Spleen (tissue), 11 donors: ENCODE results near the gene MAP3K7CL. TPM values are rescaled to one million over a fixed set of nuclear protein-coding genes. Genes with fewer than 3 reads are reported as not detected.

Experiments
- DNase-seq: peaks from one replicate; pipeline ENCODE4 v3.0.0-alpha.2; 2020
- H3K27ac ChIP-seq, 8 donors: fragments of 200-600 bp; sonication (generic) in 7 of 8; 1 replicate in 4 of 8; 2 replicates in 4 of 8; pipeline versions ENCODE4 v1.5.0 to v1.8.0; 2016 to 2021; ENCODE audit warnings: inconsistent platforms in 4 of 8, mild to moderate bottlenecking in 4 of 8, moderate library complexity in 1 of 8
- H3K27me3 ChIP-seq, 7 donors: fragments of 200-600 bp; sonication (generic) in 6 of 7; replicated peaks in 1 of 7; 1 replicate in 4 of 7; 2 replicates in 3 of 7; pipeline versions ENCODE4 v1.5.0 to v1.8.0; 2016 to 2021; ENCODE audit warnings: inconsistent platforms in 3 of 7, mild to moderate bottlenecking in 1 of 7
- H3K36me3 ChIP-seq, 6 donors: fragments of 200-600 bp; sonication (generic) in 5 of 6; 1 replicate in 4 of 6; 2 replicates in 2 of 6; pipeline versions ENCODE4 v1.5.0 to v1.8.0; 2016 to 2021; ENCODE audit warnings: inconsistent platforms in 2 of 6
- H3K4me1 ChIP-seq, 6 donors: fragments of 200-600 bp; sonication (generic) in 5 of 6; 1 replicate in 3 of 6; 2 replicates in 3 of 6; pipeline versions ENCODE4 v1.5.0 to v1.8.0; 2016 to 2021; ENCODE audit warnings: inconsistent platforms in 3 of 6
- H3K4me3 ChIP-seq, 8 donors: fragments of 200-600 bp; sonication (generic) in 7 of 8; 1 replicate in 4 of 8; 2 replicates in 4 of 8; pipeline versions ENCODE4 v1.5.0 to v1.8.0; 2016 to 2021; ENCODE audit warnings: inconsistent platforms in 4 of 8, mild to moderate bottlenecking in 4 of 8, moderate library complexity in 2 of 8
- H3K9me3 ChIP-seq, 8 donors: fragments of 200-600 bp; sonication (generic) in 7 of 8; 1 replicate in 4 of 8; 2 replicates in 4 of 8; pipeline versions ENCODE4 v1.5.0 to v1.8.0; 2016 to 2021; ENCODE audit warnings: inconsistent platforms in 4 of 8
- CTCF ChIP-seq, 11 experiments: fragments of 200-600 bp in 7 of 11; fragments of 450-650 bp in 4 of 11; sonication (generic) in 4 of 11; IDR thresholded peaks in 8 of 11; conservative IDR thresholded peaks in 3 of 11; 1 replicate in 7 of 11; 2 replicates in 4 of 11; pipeline versions ENCODE4 v1.4.0 to v1.8.0; 2016 to 2021; ENCODE audit warnings: antibody characterized with exemption in 11 of 11, inconsistent platforms in 4 of 11, mild to moderate bottlenecking in 1 of 11
- POLR2A ChIP-seq, 3 donors: fragments of 450-650 bp; IDR thresholded peaks; one replicate each; pipeline ENCODE4 v1.5.1; 2017; ENCODE audit warnings: antibody characterized with exemption in 3 of 3, mild to moderate bottlenecking in 1 of 3
- POLR2AphosphoS5 ChIP-seq, 3 donors: sonication (generic); formaldehyde crosslinking; IDR thresholded peaks; one replicate each; pipeline ENCODE4 v1.5.1; 2017; ENCODE audit warnings: antibody characterized with exemption in 3 of 3
- WGBS, 5 donors: extraction: QIAGEN DNeasy Blood & Tissue Kit in 3 of 5; methylation state at CpG; one replicate each; pipeline versions ENCODE4 v1.1.5 to v1.1.7; 2013 to 2018; 5-methylcytosine and 5-hydroxymethylcytosine counted together
- intact Hi-C: fragments of 100-400 bp; cut with DNase I; formaldehyde crosslinking; loops from one replicate; pipeline ENCODE4 v1.15.0; 2023; ENCODE audit warnings: low total_unique reads
- polyA plus RNA-seq, 3 donors: library from polyadenylated mRNA; stranded (reverse); fragments of 200-250 nt; gene quantifications; one replicate each; pipeline ENCODE4 v1.2.1, GENCODE V29; 2013
- small RNA-seq, 4 donors: library from RNA; depleted of rRNA; stranded (forward); fragments of <200 nt; gene quantifications; one replicate each; pipeline ENCODE3, GENCODE V24; 2016
- total RNA-seq, 7 donors: library from RNA; depleted of rRNA in 3 of 7; stranded (reverse); fragments of >200 nt in 3 of 7; fragmentation: NEBNext Ultra II Directional in 4 of 7; extraction: Animal tissue kit (Norgen Biotek cat#: 25700) in 4 of 7; gene quantifications; one replicate each; pipeline versions ENCODE4 v1.1.0 to v1.2.1, GENCODE V29; 2016 to 2021
- donor health status: healthy with polysubstance abuse.
- donor health status: DM: no; HTN: no; CAD: no; lungs with moderate emphysema.
- donor health status: DM: no; HTN: no; CAD: no.
- donor health status: Bipolar disorder and iron deficiency.
- donor health status: healthy.
- donor health status: DM: no; HTN: no; CAD: no.
- donor health status: DM: yes; HTN: yes; CAD: no.

Gene MAP3K7CL
- total and polyA plus RNA-seq, 10 donors, result 6.9 to 24.3 (median 12.4) TPM

DNA sequence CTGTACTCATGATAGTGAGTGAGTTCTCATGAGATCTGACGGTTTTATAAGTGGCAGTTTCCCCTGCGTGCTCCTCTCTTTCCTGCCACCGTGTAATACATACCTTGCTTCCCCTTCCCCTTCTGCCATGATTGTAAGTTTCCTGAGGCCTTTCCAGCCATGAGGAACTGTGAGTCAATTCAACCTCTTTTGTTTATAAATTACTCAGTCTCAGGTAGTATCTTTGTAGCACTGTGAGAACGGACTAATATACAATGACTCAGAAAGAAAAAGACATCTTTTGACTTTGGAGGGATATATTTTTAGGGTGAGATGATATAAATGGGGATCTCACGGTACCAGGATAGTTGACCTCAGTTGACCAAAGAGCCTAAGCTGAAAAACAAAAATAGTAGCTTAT lies 93.6 kb downstream of the MAP3K7CL start:
- Histone ChIP-seq H3K27me3 (no peaks in the 10 kb centered on the region), H3K9me3 (peaks cover 0 to 8% (median 0%) of the 10 kb centered on the region in 8 donors), H3K36me3 (no peaks in the 10 kb centered on the region), H3K4me3 (no peak overlapping the region), H3K4me1 (peaks cover 0 to 6% (median 0%) of the 10 kb centered on the region in 6 donors), H3K27ac (no peak overlapping the region)
- TF ChIP-seq POLR2A (IDR thresholded peaks at IDR 0.05) (no peak), CTCF (IDR thresholded peaks at IDR 0.05 in 8 of 11, conservative IDR thresholded peaks at IDR 0.05 in 3 of 11) (no peak), POLR2AphosphoS5 (IDR thresholded peaks at IDR 0.05) (no peak)
- no peak for DNase-seq
- intact Hi-C loops, result no loop called here
- WGBS, 5 donors, result 54 to 77% (median 58%) methylated on average over 5 of the region's 5 CpGs

Small RNAs within 50 kb of the gene (small RNA-seq; reads per million reads assigned to genes)
- gene RF00012 (0 reads per million in 4 donors), gene RF00019 (0 reads per million in 4 donors)

Other genes starting within 250 kb of the MAP3K7CL start
- 10 to 100 TPM; 26.1 to 37.3 (median 33.8) TPM for gene LTN1, start 137.8 kb upstream of the MAP3K7CL start, total RNA-seq
- 1 to 10 TPM; 4.6 TPM for gene LTN1, start 137.8 kb upstream of the MAP3K7CL start, polyA plus RNA-seq
- gene RWDD2B, start 111.3 kb upstream of the MAP3K7CL start, total RNA-seq, result 10 to 100 TPM in 3 of 7 donors, 1 to 10 TPM in 4; 7.5 to 11.5 (median 9.5) TPM
- gene RWDD2B, start 111.3 kb upstream of the MAP3K7CL start, polyA plus RNA-seq, result 10 to 100 TPM in 2 of 3 donors, 1 to 10 TPM in 1; 8.5 to 14.3 (median 10.4) TPM
- gene USP16, start 106.0 kb upstream of the MAP3K7CL start, total RNA-seq, result 10 to 100 TPM; 31.7 to 40.9 (median 39.0) TPM
- 10 to 100 TPM; 17.2 to 22.7 (median 22.7) TPM for gene USP16, start 106.0 kb upstream of the MAP3K7CL start, polyA plus RNA-seq
- 100 to 1,000 TPM in 5 of 7 donors, 10 to 100 TPM in 2; 92.3 to 137 (median 115) TPM for gene CCT8, start 57.0 kb upstream of the MAP3K7CL start, total RNA-seq
- 100 to 1,000 TPM in 2 of 3 donors, 10 to 100 TPM in 1; 98.4 to 120 (median 108) TPM for gene CCT8, start 57.0 kb upstream of the MAP3K7CL start, polyA plus RNA-seq
- 100 to 1,000 TPM in 4 of 7 donors, 10 to 100 TPM in 3; 60.5 to 131 (median 102) TPM for gene BACH1, start 168.3 kb downstream of the MAP3K7CL start, total RNA-seq
- gene BACH1, start 168.3 kb downstream of the MAP3K7CL start, polyA plus RNA-seq, result 1 to 10 TPM; 6.7 to 9.8 (median 7.2) TPM